ENCODE data around the gene MSI2.

GRCh38 chr17:57723427-57724025 is 467.2 kb downstream of the MSI2 start:
- TF ChIP-seq, protein P1, sequence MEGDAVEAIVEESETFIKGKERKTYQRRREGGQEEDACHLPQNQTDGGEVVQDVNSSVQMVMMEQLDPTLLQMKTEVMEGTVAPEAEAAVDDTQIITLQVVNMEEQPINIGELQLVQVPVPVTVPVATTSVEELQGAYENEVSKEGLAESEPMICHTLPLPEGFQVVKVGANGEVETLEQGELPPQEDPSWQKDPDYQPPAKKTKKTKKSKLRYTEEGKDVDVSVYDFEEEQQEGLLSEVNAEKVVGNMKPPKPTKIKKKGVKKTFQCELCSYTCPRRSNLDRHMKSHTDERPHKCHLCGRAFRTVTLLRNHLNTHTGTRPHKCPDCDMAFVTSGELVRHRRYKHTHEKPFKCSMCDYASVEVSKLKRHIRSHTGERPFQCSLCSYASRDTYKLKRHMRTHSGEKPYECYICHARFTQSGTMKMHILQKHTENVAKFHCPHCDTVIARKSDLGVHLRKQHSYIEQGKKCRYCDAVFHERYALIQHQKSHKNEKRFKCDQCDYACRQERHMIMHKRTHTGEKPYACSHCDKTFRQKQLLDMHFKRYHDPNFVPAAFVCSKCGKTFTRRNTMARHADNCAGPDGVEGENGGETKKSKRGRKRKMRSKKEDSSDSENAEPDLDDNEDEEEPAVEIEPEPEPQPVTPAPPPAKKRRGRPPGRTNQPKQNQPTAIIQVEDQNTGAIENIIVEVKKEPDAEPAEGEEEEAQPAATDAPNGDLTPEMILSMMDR (IDR thresholded peaks at IDR 0.05) = no peak
- no peak for TF ChIP-seq POLR2A (IDR thresholded peaks at IDR 0.05)

All from thyroid gland (tissue), 4 donors.